ENCODE results near the gene TFF3.
A peak's percentile ranks its signal among the peaks of the same experiment; 100 is the strongest.

TFF3 gene

DNA sequence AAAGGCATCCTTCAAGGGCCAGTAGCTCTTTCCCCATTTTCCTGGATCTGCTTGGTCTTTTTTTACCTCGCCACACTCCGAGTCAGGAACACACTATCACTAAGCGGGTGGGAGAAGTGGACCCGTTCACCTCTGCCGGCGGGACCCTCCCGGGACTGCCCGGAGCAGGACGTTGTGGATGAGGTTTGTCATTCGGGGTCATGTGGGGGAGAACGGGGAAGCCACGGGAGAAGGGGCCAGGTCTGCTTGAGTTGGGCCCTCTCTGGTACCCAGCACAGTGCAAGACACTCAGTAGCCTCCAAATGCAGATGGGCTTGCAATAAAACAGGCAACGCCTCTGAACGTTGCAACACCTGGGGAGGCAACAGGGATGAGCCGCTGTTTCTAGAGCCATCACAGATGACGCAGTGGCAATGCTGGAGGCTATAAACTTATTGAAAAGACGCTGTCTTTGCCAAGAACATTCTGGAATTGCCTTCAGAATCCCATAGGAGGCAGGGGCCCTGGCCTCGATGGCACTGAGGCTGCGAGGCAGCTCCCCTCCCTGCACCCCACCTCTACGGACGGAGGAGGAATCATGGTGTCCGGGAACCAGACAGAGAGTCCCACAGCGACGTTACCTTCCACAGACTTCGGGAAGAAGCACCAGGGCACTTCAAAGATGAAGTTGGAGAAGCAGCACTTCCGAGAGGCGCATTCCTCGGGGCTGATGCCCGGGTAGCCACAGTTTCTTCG lies 31.8 kb upstream of the TFF3 start:
- no peak for DNase-seq

DNA sequence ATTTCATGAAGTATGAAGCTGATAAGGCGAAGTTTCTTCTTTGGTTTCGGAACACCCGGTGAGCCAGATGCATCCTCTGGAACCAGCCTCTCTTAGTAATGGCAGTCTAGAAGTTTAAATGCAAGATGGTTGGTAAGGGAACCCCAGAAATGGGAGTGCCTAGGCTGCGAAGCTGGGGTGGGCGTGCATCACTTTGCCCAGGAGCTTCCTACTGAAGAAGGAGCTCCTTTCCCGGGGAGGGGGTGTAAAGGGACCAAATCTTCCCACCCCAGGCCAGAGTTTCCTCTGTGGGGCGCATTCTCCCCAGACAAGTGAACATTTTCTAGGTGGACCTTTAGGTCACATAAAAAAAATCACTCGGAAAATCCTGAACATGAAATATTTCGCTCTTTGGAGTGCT lies 31.2 kb upstream of the TFF3 start:
- DNase-seq: no peak

DNA sequence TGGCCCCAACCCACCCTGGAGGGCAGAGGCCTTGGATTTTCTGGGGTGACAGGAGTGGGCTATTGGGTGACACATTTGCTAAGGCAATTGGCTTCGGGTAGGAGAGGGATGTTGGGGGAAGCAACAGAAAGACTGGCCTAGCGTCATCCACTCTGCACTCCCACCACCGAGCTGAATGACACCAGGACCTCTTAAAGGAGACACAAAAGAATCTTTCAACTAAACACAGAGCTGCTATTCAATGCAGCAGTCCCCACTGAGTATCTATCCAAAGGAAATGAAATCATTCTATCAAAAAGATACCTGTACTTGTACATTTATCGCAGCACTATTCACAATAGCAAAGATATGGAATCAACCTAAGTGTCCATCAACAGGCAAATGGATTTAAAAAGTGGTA lies 29.4 kb upstream of the TFF3 start:
- no peak for DNase-seq

DNA sequence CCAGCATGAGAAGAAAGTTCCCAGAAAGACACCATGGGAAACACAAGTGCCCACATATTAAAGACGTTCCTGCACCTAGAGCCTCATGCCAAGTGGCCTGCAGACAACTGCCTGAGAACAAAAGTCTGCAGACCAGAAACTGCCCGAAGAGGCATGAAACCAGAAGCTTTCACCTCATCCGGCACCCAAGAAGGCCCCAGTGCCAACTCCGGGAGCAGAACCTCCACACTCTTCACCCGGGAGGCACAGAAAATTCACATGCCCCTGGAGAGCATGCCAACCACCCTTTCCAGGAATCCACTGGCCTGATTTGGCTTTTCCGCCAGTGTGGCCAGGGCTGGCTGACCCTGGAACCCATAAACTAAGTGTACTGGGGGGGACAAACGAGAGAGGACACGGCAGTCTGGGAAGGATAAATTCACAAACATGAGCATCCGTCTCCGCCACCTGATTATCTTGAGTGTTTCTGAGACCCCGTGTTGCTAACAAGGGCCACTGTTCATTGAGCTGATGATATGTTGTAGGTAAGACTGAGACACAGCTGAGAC lies 28.8 kb upstream of the TFF3 start:
- DNase-seq: no peak

DNA sequence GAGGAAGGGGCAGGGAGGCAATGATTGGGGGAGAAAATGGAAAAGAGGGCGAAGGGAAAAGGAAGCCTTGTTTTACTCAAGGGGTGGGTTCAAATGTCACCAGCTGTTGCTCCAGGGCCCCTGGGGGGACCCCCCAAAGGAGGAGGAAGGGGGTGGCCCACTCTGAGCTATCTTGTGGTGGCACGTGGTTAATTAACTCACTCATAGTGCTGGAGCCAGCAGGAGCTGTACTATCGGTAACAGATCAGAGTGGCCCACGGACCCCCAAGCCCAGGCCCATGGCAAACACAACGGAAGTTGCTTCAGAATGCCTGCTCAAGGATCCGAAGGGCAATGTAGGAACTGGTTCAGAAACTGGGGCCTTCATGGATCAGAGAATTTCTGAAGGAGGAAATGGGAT lies 28.3 kb upstream of the TFF3 start:
- no peak for DNase-seq

- DNase-seq: no peak
Measured at GRCh38 chr21:42343101-42343500, 27.9 kb upstream of the TFF3 start.

GRCh38 chr21:42341776-42342542 lies 26.8 kb upstream of the TFF3 start:
- no peak for DNase-seq

DNA sequence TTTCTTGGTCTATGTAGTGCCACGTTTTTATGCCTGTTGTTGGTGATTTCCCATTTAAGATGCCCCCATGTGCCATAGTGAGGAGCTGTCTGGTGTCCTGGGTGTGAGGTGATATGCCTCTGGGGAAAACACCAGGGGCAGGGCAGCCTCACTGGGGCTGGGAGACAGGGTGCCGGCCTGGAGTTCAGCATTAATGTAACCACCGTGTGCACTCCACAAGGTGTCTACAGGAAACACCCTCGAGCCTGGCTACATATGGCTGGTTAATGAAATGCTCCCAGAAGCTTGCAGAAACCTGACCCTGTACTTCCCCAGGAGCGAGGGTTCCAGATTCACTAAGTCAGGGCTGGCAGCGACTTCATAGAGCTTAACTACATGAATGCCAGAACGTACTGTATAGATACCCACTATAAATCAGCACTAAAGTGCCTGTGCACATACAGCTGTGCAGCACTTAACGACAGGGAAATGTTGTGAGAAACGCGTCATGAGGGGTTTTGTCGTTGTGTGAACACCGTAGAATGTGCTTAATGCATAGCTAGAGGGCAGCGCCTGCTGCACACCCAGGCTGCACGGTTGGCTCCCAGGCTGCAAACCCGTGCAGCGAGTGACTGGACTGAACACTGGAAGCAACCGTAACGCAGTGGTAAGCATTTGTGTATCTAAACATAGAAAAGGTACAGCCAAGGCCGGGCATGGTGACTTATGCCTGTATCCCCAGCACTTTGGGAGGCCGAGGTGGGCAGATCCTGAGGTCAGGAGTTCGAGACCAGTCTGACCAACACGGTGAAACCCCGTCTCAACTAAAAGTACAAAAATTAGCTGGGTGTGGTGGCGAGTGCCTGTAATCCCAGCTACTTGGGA lies 25.2 kb upstream of the TFF3 start:
- no peak for DNase-seq

- DNase-seq: no peak
Measured at GRCh38 chr21:42338729-42339715, 23.8 kb upstream of the TFF3 start.

- DNase-seq: peak; percentile 91
Measured at GRCh38 chr21:42337830-42338728, 22.9 kb upstream of the TFF3 start.

GRCh38 chr21:42337276-42337675 lies 22.1 kb upstream of the TFF3 start:
- no peak for DNase-seq

DNA sequence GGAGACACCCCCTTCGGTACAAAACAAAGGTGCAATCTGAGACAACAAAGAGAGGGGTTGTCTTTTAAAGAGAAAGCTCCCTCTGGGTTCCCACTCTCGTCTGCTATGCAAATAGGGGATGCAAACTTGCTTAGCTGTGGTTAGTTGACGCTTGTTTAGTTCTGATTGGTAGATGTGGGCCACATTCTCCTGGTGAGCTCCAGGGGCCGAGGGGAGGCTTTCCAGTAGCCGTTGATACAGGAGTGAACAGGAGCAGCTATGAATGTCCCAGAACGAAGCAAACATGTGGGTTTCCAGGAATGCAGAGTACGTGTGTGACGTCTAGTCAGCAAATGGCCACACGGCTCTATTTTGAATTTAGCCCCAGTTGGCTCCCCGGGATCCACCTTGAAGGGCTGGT lies 20.8 kb upstream of the TFF3 start:
- DNase-seq: no peak

- DNase-seq: no peak
Measured at GRCh38 chr21:42332557-42333317, 17.5 kb upstream of the TFF3 start.

- DNase-seq: no peak
Measured at GRCh38 chr21:42331660-42332059, 16.5 kb upstream of the TFF3 start.

- no peak for DNase-seq
Measured at GRCh38 chr21:42330380-42331371, 15.5 kb upstream of the TFF3 start.

- DNase-seq: no peak
Measured at GRCh38 chr21:42324896-42325295, 9.7 kb upstream of the TFF3 start.

- DNase-seq: no peak
Measured at GRCh38 chr21:42321845-42322244, 6.6 kb upstream of the TFF3 start.

GRCh38 chr21:42321231-42321630 lies 6.0 kb upstream of the TFF3 start:
- no peak for DNase-seq

DNA sequence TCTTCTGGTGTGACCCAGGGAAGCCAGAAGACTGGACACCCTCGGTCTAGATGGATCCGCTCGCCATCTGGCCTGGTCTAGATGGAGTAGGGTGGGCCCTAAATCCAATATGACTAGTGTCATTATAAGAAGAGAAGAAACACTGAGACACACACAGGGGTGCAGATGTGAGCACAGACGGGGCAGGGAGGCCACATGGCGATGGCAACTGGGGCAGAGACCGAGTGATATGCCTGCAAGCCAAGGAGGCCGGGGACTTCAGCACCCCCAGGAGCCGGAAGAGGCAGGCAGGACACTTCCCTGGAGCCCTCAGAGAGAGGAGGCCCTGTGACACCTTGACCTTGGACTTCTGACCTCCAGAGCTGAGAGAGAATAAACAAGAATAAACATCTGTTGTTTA lies 5.6 kb upstream of the TFF3 start:
- no peak for DNase-seq
